HL-60 (cell line): ENCODE results near the gene DUSP22.

ENCODE experiments used
- DNase-seq, 2 experiments: peaks; one replicate each; pipeline ENCODE4 v3.0.0-alpha.2; 2010 to 2020; ENCODE audit warnings: low read depth in 1 of 2, low spot score in 1 of 2
- H3K27ac ChIP-seq: fragments of 250-450 bp; sonication (Bioruptor Pico); replicated peaks from 2 replicates; pipeline ENCODE4 v1.5.1; 2020; ENCODE audit warnings: mild to moderate bottlenecking, moderate library complexity
- H3K27me3 ChIP-seq: fragments of 250-450 bp; sonication (Bioruptor Pico); 2 replicates; pipeline ENCODE4 v1.5.1; 2021; ENCODE audit warnings: mild to moderate bottlenecking, moderate library complexity; ENCODE audit not compliant: insufficient read depth, poor library complexity, severe bottlenecking
- H3K4me3 ChIP-seq: replicated peaks from 2 replicates; pipeline ENCODE4 v1.5.1; 2011; ENCODE audit warnings: mild to moderate bottlenecking, control low read depth, low read length; ENCODE audit not compliant: insufficient read depth
- GABPA ChIP-seq: IDR thresholded peaks from 2 replicates; pipeline ENCODE4 v1.6.1; 2012; ENCODE audit warnings: low read depth
- POLR2AphosphoS5 ChIP-seq: IDR thresholded peaks from 2 replicates; pipeline ENCODE4 v1.6.1; 2012; ENCODE audit warnings: low read depth
- SPI1 ChIP-seq: IDR thresholded peaks from 2 replicates; pipeline ENCODE4 v1.6.1; 2012; ENCODE audit warnings: low read depth, mild to moderate bottlenecking, borderline replicate concordance
- TF ChIP-seq, protein P1 (sequence below): IDR thresholded peaks from one replicate; pipeline ENCODE4 v1.5.1; 2011; ENCODE audit warnings: low read length, control low read depth, inconsistent platforms; ENCODE audit not compliant: insufficient read depth
- TF ChIP-seq, protein P2 (sequence below): IDR thresholded peaks from 2 replicates; pipeline ENCODE4 v1.6.1; 2012; ENCODE audit warnings: low read depth; ENCODE audit not compliant: insufficient replicate concordance

The DUSP22 gene

DNA sequence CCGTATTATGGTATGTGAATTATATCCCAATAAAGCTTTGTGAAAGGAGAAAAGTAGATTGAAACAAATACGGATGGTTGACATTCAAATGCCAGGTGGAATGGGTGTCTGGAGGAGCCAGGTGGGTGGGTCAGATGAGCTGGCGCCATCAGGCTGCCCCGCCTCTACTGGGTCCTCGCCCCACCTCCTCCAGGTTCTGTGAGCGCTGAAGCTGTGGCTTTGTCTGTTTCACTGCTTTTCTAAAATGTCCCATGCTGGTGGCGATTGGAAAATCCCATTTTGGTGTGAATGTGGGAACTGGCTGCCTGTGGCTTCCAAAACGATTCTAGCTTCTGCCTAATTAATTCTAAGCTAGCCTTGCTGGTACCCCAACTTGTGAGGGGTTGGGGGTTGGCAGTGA lies 16.5 kb downstream of the DUSP22 start:
- H3K27ac ChIP-seq, result no peak overlapping the region
- TF ChIP-seq GABPA, result no peak
- no peak for TF ChIP-seq POLR2AphosphoS5
- TF ChIP-seq, protein P1, sequence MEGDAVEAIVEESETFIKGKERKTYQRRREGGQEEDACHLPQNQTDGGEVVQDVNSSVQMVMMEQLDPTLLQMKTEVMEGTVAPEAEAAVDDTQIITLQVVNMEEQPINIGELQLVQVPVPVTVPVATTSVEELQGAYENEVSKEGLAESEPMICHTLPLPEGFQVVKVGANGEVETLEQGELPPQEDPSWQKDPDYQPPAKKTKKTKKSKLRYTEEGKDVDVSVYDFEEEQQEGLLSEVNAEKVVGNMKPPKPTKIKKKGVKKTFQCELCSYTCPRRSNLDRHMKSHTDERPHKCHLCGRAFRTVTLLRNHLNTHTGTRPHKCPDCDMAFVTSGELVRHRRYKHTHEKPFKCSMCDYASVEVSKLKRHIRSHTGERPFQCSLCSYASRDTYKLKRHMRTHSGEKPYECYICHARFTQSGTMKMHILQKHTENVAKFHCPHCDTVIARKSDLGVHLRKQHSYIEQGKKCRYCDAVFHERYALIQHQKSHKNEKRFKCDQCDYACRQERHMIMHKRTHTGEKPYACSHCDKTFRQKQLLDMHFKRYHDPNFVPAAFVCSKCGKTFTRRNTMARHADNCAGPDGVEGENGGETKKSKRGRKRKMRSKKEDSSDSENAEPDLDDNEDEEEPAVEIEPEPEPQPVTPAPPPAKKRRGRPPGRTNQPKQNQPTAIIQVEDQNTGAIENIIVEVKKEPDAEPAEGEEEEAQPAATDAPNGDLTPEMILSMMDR, result no peak
- no peak for TF ChIP-seq SPI1
- TF ChIP-seq, protein P2, sequence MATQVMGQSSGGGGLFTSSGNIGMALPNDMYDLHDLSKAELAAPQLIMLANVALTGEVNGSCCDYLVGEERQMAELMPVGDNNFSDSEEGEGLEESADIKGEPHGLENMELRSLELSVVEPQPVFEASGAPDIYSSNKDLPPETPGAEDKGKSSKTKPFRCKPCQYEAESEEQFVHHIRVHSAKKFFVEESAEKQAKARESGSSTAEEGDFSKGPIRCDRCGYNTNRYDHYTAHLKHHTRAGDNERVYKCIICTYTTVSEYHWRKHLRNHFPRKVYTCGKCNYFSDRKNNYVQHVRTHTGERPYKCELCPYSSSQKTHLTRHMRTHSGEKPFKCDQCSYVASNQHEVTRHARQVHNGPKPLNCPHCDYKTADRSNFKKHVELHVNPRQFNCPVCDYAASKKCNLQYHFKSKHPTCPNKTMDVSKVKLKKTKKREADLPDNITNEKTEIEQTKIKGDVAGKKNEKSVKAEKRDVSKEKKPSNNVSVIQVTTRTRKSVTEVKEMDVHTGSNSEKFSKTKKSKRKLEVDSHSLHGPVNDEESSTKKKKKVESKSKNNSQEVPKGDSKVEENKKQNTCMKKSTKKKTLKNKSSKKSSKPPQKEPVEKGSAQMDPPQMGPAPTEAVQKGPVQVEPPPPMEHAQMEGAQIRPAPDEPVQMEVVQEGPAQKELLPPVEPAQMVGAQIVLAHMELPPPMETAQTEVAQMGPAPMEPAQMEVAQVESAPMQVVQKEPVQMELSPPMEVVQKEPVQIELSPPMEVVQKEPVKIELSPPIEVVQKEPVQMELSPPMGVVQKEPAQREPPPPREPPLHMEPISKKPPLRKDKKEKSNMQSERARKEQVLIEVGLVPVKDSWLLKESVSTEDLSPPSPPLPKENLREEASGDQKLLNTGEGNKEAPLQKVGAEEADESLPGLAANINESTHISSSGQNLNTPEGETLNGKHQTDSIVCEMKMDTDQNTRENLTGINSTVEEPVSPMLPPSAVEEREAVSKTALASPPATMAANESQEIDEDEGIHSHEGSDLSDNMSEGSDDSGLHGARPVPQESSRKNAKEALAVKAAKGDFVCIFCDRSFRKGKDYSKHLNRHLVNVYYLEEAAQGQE, result no peak
- no peak overlapping the region for H3K4me3 ChIP-seq

DNA sequence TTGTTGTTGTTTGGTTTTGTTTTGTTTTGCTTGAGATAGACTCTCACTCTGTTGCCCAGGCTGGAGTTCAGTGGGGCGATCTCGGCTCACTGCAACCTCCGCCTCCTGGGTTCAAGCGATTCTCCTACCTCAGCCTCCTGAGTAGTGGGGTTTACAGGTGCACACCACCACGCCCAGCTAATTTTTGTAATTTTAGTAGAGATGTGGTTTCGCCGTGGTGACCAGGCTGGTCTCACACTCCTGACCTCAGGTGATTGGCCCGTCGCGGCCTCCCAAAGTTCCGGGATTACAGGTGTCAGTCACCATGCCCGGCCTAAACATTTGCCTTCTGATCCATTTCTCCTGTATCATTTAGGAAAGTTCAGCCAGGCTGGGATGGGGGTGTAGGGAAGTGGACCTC lies 17.7 kb downstream of the DUSP22 start:
- TF ChIP-seq GABPA (no peak), SPI1 (no peak), POLR2AphosphoS5 (no peak)
- TF ChIP-seq, protein P2, result no peak
- TF ChIP-seq, protein P1, result no peak
- DNase-seq, result no peak
- Histone ChIP-seq H3K27ac (no peak overlapping the region), H3K27me3 (no peaks in the 10 kb centered on the region), H3K4me3 (no peak overlapping the region)

More for the DNA sequence above, 16.5 kb downstream of the DUSP22 start:
- DNase-seq, result no peak
- no peaks in the 10 kb centered on the region for H3K27me3 ChIP-seq

DNA sequence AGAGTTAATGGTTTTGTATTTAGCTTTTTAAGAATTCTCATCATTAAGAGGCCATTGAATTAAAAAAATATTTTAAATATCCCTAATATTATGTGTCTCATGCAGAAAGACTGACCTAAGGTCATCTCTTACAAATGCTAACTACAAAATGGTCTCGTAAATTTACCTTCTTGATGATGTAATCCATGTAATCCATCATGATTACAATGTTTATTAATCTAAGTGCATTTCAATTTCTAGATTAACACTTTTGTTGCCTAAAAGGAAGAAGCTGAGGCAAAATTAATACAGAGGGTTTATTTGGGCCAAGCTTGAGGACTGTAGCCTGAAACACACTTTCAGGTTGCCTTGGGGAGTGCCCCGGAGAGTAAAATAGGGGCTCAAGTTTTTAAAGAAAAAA lies 18.4 kb downstream of the DUSP22 start:
- TF ChIP-seq, protein P2, result no peak
- TF ChIP-seq POLR2AphosphoS5 (no peak), SPI1 (no peak), GABPA (no peak)
- TF ChIP-seq, protein P1, result no peak
- no peak for DNase-seq
- H3K27me3 ChIP-seq, result no peaks in the 10 kb centered on the region
- no peak overlapping the region for H3K4me3 ChIP-seq
- no peak overlapping the region; the same call in 1 of the 2 replicates for H3K27ac ChIP-seq
